Heart right ventricle (tissue), 16 donors: Measurements from ENCODE around the gene KIRREL1. TPM values are rescaled to one million over a fixed set of nuclear protein-coding genes. Genes with fewer than 3 reads are reported as not detected.
A peak's percentile ranks its signal among the peaks of the same experiment; 100 is the strongest.

Source experiments
- ATAC-seq, 8 donors: fragments of 200-7000 bp; cut with Tn5 transposase; one replicate each; pipeline ENCODE4 v1.9.1; 2020; ENCODE audit warnings: mild to moderate bottlenecking in 8 of 8, moderate library complexity in 8 of 8, moderate number of reproducible peaks in 1 of 8
- DNase-seq, 2 donors: peaks; one replicate each; pipeline ENCODE4 v3.0.0-alpha.2; 2020
- H3K27ac ChIP-seq, 10 donors: fragments of 200-600 bp; sonication (generic) in 2 of 10; one replicate each; pipeline versions ENCODE4 v1.5.0 to v1.8.0; 2020 to 2022; ENCODE audit warnings: mild to moderate bottlenecking in 3 of 10
- H3K27me3 ChIP-seq, 7 donors: fragments of 200-600 bp; one replicate each; pipeline ENCODE4 v1.8.0; 2021 to 2022; ENCODE audit warnings: mild to moderate bottlenecking in 2 of 7
- H3K36me3 ChIP-seq, 9 donors: fragments of 200-600 bp; sonication (generic) in 1 of 9; one replicate each; pipeline versions ENCODE4 v1.5.0 to v1.8.0; 2020 to 2022; ENCODE audit warnings: mild to moderate bottlenecking in 2 of 9
- H3K4me1 ChIP-seq, 9 donors: fragments of 200-600 bp; sonication (generic) in 1 of 9; one replicate each; pipeline versions ENCODE4 v1.5.0 to v1.8.0; 2020 to 2022; ENCODE audit warnings: mild to moderate bottlenecking in 4 of 9
- H3K4me3 ChIP-seq, 10 donors: fragments of 200-600 bp; sonication (generic) in 2 of 10; one replicate each; pipeline versions ENCODE4 v1.5.0 to v1.8.0; 2020 to 2022; ENCODE audit warnings: mild to moderate bottlenecking in 7 of 10, moderate library complexity in 2 of 10
- H3K9me3 ChIP-seq, 11 donors: fragments of 200-600 bp in 10 of 11; sonication (generic) in 2 of 11; one replicate each; pipeline versions ENCODE4 v1.5.0 to v1.8.0; 2013 to 2022; ENCODE audit warnings: mild to moderate bottlenecking in 2 of 11, control low read depth in 1 of 11, moderate library complexity in 1 of 11
- CTCF ChIP-seq, 9 donors: fragments of 200-600 bp; sonication (generic) in 2 of 9; IDR thresholded peaks; one replicate each; pipeline versions ENCODE4 v1.5.0 to v1.8.0; 2021 to 2022; ENCODE audit warnings: antibody characterized with exemption in 9 of 9, mild to moderate bottlenecking in 5 of 9, moderate library complexity in 1 of 9
- WGBS, 2 donors: extraction: QIAGEN DNeasy Blood & Tissue Kit; methylation state at CpG; one replicate each; pipeline ENCODE4 v1.1.7; 2013; ENCODE audit warnings: inconsistent platforms in 1 of 2; 5-methylcytosine and 5-hydroxymethylcytosine counted together
- intact Hi-C, 10 donors: fragments of 100-400 bp; cut with DNase I; formaldehyde crosslinking; loops; one replicate each; pipeline versions ENCODE4 v1.11.1 to v1.14.2; 2022
- polyA plus RNA-seq, 2 donors: library from polyadenylated mRNA; stranded (reverse); fragments of 200-250 nt; gene quantifications; one replicate each; pipeline ENCODE4 v1.2.3, GENCODE V29; 2013
- total RNA-seq, 10 donors: library from RNA; stranded (reverse); fragmentation: NEBNext Ultra II Directional in 3 of 10; extraction: Animal tissue kit (Norgen Biotek cat#: 25700) in 3 of 10; gene quantifications; one replicate each; pipeline versions ENCODE4 v1.2.1 to v1.2.4, GENCODE V29; 2021 to 2023
- donor health status: Arrhythmogenic right ventricular cardiomyopathy.
- donor health status: ischemic (EF 13 %, LVEDD 7.1; RV severe dilation, severe dysfunction).
- donor health status: healthy with polysubstance abuse.
- donor health status: DM: no; HTN: yes; CAD: no.
- donor health status: DM: no; HTN: no; CAD: no.
- donor health status: ischemic (EF 25% LVEDD 6.9; RV normal size, moderate dysfunction).
- donor health status: ischemic (EF 25% LVEDD 5.7; RV mildly dilated, moderate dysfunction).
- donor health status: healthy.
- donor health status: DM: yes; HTN: yes; CAD: no.
- donor health status: Ischemic cardiomyopathy.
- donor health status: ischemic (EF 35%, LVEDD 5.7; RV mildly dilated, moderate dysfunction).
- donor health status: nonischemic (EF 11% LVEDD 7.7; RV severe dilation, severe dysfunction).
- donor health status: DM: yes; HTN: yes; CAD: no.
- donor health status: PGD.
- donor health status: ischemic (EF 29% LVEDD 5.4; RV normal size, mild dysfunction).
- donor health status: nonischemic (EF 23%, LVEDD 6.1; RV moderate dilation, normal function).

Gene KIRREL1
- total and polyA plus RNA-seq, 12 donors = 4.1 to 14.7 (median 7.4) TPM

DNA sequence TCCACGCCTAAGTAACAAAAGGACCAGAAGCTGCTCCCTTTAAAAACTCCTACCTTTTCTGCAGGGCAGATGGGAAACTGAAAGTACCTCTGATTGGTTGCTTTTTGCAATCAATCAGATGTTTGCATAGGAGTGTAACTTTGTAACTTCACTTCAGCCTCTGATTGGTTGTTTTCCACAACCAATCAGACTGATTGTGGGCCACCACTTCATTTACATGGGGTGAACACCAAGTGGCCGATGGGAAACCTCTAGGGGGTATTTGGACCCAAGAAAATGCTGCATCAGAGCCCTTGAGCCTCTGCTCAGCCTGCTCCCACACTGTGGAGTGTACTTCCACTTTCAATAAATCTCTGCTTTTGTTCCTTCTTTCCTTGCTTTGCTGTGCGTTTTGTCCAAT is 154.4 kb downstream of the KIRREL1 start:
- DNase-seq (no peak), ATAC-seq (no peak)
- intact Hi-C loops = no loop called here
- WGBS, 2 donors = 80 to 83% methylated on average over 3 of the region's 3 CpGs
- no peaks in the 10 kb centered on the region for H3K36me3 ChIP-seq
- no peaks in the 10 kb centered on the region for H3K27me3 ChIP-seq
- H3K27ac ChIP-seq = peak overlapping the region; percentile 11 to 93 (median 80)
- H3K4me3 ChIP-seq = peak overlapping the region in 3 of 10 donors; percentile 2 to 25 (median 22)
- no peaks in the 10 kb centered on the region for H3K9me3 ChIP-seq
- TF ChIP-seq CTCF (IDR thresholded peaks at IDR 0.05) = no peak
- H3K4me1 ChIP-seq = peaks cover 11 to 69% (median 47%) of the 10 kb centered on the region in 9 donors

DNA sequence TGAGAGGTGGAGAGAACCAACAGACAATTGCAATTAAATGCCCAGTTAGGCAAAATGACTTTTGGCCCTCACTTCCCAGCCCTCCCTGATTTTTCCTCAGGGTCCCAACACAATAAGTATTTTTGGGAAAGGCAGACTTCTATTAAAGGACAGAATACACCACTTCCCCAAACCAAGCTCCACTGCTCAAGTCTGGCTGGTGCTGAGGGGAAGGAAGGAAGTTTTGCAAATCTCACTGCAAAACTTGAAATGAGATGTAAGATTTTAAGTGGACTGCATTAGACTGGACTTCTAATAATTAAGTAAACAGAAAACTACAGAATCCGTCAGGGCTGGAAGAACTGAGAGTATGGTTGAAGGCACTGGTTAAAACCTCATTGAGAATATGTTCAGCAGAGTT is 155.0 kb downstream of the KIRREL1 start:
- Histone ChIP-seq H3K4me3 (peak overlapping the region in 1 of 10 donors; percentile 52), H3K9me3 (no peaks in the 10 kb centered on the region), H3K27ac (peak overlapping the region; percentile 53 to 93 (median 80)), H3K4me1 (peaks cover 11 to 74% (median 47%) of the 10 kb centered on the region in 9 donors), H3K27me3 (no peaks in the 10 kb centered on the region), H3K36me3 (no peaks in the 10 kb centered on the region)
- DNase-seq (no peak), ATAC-seq (no peak)
- 61 to 65% methylated on average over 1 of the region's 1 CpG for WGBS, 2 donors
- intact Hi-C loops = no loop called here
- no peak for TF ChIP-seq CTCF (IDR thresholded peaks at IDR 0.05)

- no peak for TF ChIP-seq CTCF (IDR thresholded peaks at IDR 0.05)
- DNase-seq = peak; percentile 30 to 35
- Histone ChIP-seq H3K9me3 (no peaks in the 10 kb centered on the region), H3K27me3 (no peaks in the 10 kb centered on the region), H3K27ac (peak overlapping the region; percentile 53 to 93 (median 80)), H3K4me1 (peaks cover 11 to 78% (median 47%) of the 10 kb centered on the region in 9 donors), H3K4me3 (peak overlapping the region in 9 of 10 donors; percentile 6 to 55 (median 51)), H3K36me3 (no peaks in the 10 kb centered on the region)
- intact Hi-C loops = loop anchor here in 2 of 10 donors (1.0 kb wide), 1 partner anchor 24 kb away; no protein-coding TSS in a partner anchor
- ATAC-seq = peak in 2 of 8 donors; percentile 7 to 24
- WGBS, 2 donors = 36 to 41% methylated on average over 8 of the region's 8 CpGs
These were observed 155.7 kb downstream of the KIRREL1 start for GRCh38 chr1:158149175-158149574.

Other genes with a start within 250 kb of the KIRREL1 start
- under 1 TPM in 1 of 10 donors, not detected in 9; 0.17 TPM for gene FCRL2, start 216.5 kb upstream of the KIRREL1 start, total RNA-seq
- gene FCRL2, start 216.5 kb upstream of the KIRREL1 start, polyA plus RNA-seq = under 1 TPM in 1 of 2 donors, not detected in 1; 0.04 TPM
- gene FCRL1, start 173.5 kb upstream of the KIRREL1 start, total RNA-seq = under 1 TPM in 1 of 10 donors, not detected in 9; 0.37 TPM
- gene FCRL1, start 173.5 kb upstream of the KIRREL1 start, polyA plus RNA-seq = under 1 TPM in 1 of 2 donors, not detected in 1; 0.03 TPM
- gene CD5L, start 151.8 kb upstream of the KIRREL1 start, total RNA-seq = 1 to 10 TPM in 4 of 10 donors, under 1 TPM in 3, not detected in 3; 0.23 to 4.8 (median 1.6) TPM
- 1 to 10 TPM in 1 of 2 donors, under 1 TPM in 1; 0.01 to 2.1 TPM for gene CD5L, start 151.8 kb upstream of the KIRREL1 start, polyA plus RNA-seq
- gene CD1D, start 187.2 kb downstream of the KIRREL1 start, total RNA-seq = 1 to 10 TPM in 8 of 10 donors, under 1 TPM in 2; 0.67 to 5.9 (median 2.0) TPM
- 1 to 10 TPM; 1.8 to 4.6 TPM for gene CD1D, start 187.2 kb downstream of the KIRREL1 start, polyA plus RNA-seq